ENCODE results near the gene ANKRD65. TPM values are rescaled to one million over a fixed set of nuclear protein-coding genes. Genes with fewer than 3 reads are reported as not detected.
"Not testable (repeated sequence)": the region's sequence is repeated elsewhere in the genome, so short reads cannot be mapped to it uniquely, and the experiment has no call there.

ANKRD65 gene
- total and polyA plus RNA-seq, 4 experiments from 2014 or later = not detected

GRCh38 chr1:1373051-1373814 is 47.8 kb downstream of the ANKRD65 start:
- H3K27ac Mint-ChIP-seq = peak overlapping the region in 6 of 7 donors; percentile 72 to 87 (median 82)
- DNase-seq = no peak
- CTCF ChIA-PET (ENCODE audit: partially characterized antibody) = interaction anchor here (0.9 to 2.6 kb wide), 12 partner anchors 10 to 251 kb away, joined by 3 to 11 read pairs (median 6); partner anchors contain the start of gene CCNL2
- peaks cover 6 to 45% (median 28%) of the 10 kb centered on the region in 4 donors for H3K4me1 Mint-ChIP-seq
- peak overlapping the region; percentile 29 to 77 (median 64) for H3K4me3 Mint-ChIP-seq
- H3K9me3 Mint-ChIP-seq = no peaks in the 10 kb centered on the region
- H3K27me3 ChIP-seq (ENCODE audit: insufficient read depth, low read length) = no peaks in the 10 kb centered on the region
- no peak overlapping the region for H3K27ac ChIP-seq (ENCODE audit: low read depth, low read length)
- H3K36me3 Mint-ChIP-seq = peaks cover 0 to 16% of the 10 kb centered on the region in 2 donors
- no peaks in the 10 kb centered on the region for H3K9me3 ChIP-seq (ENCODE audit: control insufficient read depth in 1 of 2, low read length in 2 of 2)
- H3K36me3 ChIP-seq (ENCODE audit: insufficient read depth, low read length) = no peaks in the 10 kb centered on the region
- peaks cover 46% of the 10 kb centered on the region for H3K4me1 ChIP-seq (ENCODE audit: insufficient read depth, low read length)
- intact Hi-C loops (cut with micrococcal nuclease) = loop anchor here (2.0 kb wide), 1 partner anchor 24 kb away; the partner anchor contains the start of gene DVL1
- POLR2A ChIA-PET (ENCODE audit: partially characterized antibody) = interaction anchor here (2.9 to 10.2 kb wide), 3 partner anchors 21 to 34 kb away, joined by 24 to 149 read pairs (median 74); partner anchors contain the start of genes CCNL2 and MRPL20
- no peak overlapping the region for H3K4me3 ChIP-seq (ENCODE audit: low read length in 2 of 2)
- no peaks in the 10 kb centered on the region for H3K27me3 Mint-ChIP-seq

- Histone ChIP-seq H3K9me3 (ENCODE audit: control insufficient read depth in 1 of 2, low read length in 2 of 2) (no peaks in the 10 kb centered on the region), H3K4me1 (ENCODE audit: insufficient read depth, low read length) (peaks cover 46% of the 10 kb centered on the region), H3K27me3 (ENCODE audit: insufficient read depth, low read length) (no peaks in the 10 kb centered on the region), H3K27ac (ENCODE audit: low read depth, low read length) (peak overlapping the region; percentile 64), H3K36me3 (ENCODE audit: insufficient read depth, low read length) (no peaks in the 10 kb centered on the region), H3K4me3 (ENCODE audit: low read length in 2 of 2) (peak overlapping the region in 1 of 2 donors; percentile 53)
- ChIA-PET CTCF (ENCODE audit: partially characterized antibody) (interaction anchor here (0.8 to 2.6 kb wide), 21 partner anchors 9 to 253 kb away, joined by 3 to 11 read pairs (median 4); partner anchors contain the start of genes CCNL2 and MRPL20), POLR2A (ENCODE audit: partially characterized antibody) (interaction anchor here (0.7 to 10.2 kb wide), 9 partner anchors 13 to 249 kb away, joined by 3 to 149 read pairs (median 5); partner anchors contain the start of genes CCNL2, MIB2, MRPL20 and UBE2J2)
- Mint-ChIP-seq H3K27me3 (no peaks in the 10 kb centered on the region), H3K27ac (peak overlapping the region in 6 of 7 donors; percentile 81 to 92 (median 85)), H3K9me3 (no peaks in the 10 kb centered on the region), H3K4me3 (peak overlapping the region in 7 of 8 donors; percentile 38 to 77 (median 63)), H3K4me1 (peaks cover 6 to 45% (median 28%) of the 10 kb centered on the region in 4 donors), H3K36me3 (peaks cover 0 to 16% of the 10 kb centered on the region in 2 donors)
- intact Hi-C loops (cut with micrococcal nuclease) = loop anchor here (2.0 kb wide), 1 partner anchor 23 kb away; the partner anchor contains the start of gene DVL1
- DNase-seq = peak; percentile 68 to 79 (median 72)
These were observed 49.0 kb downstream of the ANKRD65 start for GRCh38 chr1:1371746-1372711.

- peaks cover 6 to 45% (median 28%) of the 10 kb centered on the region in 4 donors for H3K4me1 Mint-ChIP-seq
- Histone ChIP-seq H3K4me1 (ENCODE audit: insufficient read depth, low read length) (peaks cover 46% of the 10 kb centered on the region), H3K27ac (ENCODE audit: low read depth, low read length) (peak overlapping the region; percentile 64), H3K9me3 (ENCODE audit: control insufficient read depth in 1 of 2, low read length in 2 of 2) (no peaks in the 10 kb centered on the region), H3K36me3 (ENCODE audit: insufficient read depth, low read length) (no peaks in the 10 kb centered on the region), H3K27me3 (ENCODE audit: insufficient read depth, low read length) (no peaks in the 10 kb centered on the region), H3K4me3 (ENCODE audit: low read length in 2 of 2) (peak overlapping the region in 1 of 2 donors; percentile 53)
- peak; percentile 87 to 96 (median 90) for DNase-seq
- H3K4me3 Mint-ChIP-seq = peak overlapping the region; percentile 35 to 77 (median 64)
- peaks cover 0 to 16% of the 10 kb centered on the region in 2 donors for H3K36me3 Mint-ChIP-seq
- H3K27ac Mint-ChIP-seq = peak overlapping the region in 6 of 7 donors; percentile 74 to 92 (median 85)
- intact Hi-C loops (cut with micrococcal nuclease) = no loop called here
- CTCF ChIA-PET (ENCODE audit: partially characterized antibody) = interaction anchor here (0.8 to 2.6 kb wide), 13 partner anchors 8 to 249 kb away, joined by 3 to 11 read pairs (median 6); partner anchors contain the start of genes CCNL2 and MRPL20
- H3K9me3 Mint-ChIP-seq = no peaks in the 10 kb centered on the region
- no peaks in the 10 kb centered on the region for H3K27me3 Mint-ChIP-seq
- POLR2A ChIA-PET (ENCODE audit: partially characterized antibody) = interaction anchor here (0.5 to 10.2 kb wide), 9 partner anchors 12 to 249 kb away, joined by 3 to 149 read pairs (median 4); partner anchors contain the start of genes CCNL2, MIB2 and MRPL20
These were observed 49.7 kb downstream of the ANKRD65 start for GRCh38 chr1:1371364-1371745.

- Histone ChIP-seq H3K36me3 (ENCODE audit: insufficient read depth, low read length) (no peaks in the 10 kb centered on the region), H3K4me3 (ENCODE audit: low read length in 2 of 2) (no peak overlapping the region), H3K9me3 (ENCODE audit: control insufficient read depth in 1 of 2, low read length in 2 of 2) (no peaks in the 10 kb centered on the region), H3K27ac (ENCODE audit: low read depth, low read length) (peak overlapping the region; percentile 64), H3K27me3 (ENCODE audit: insufficient read depth, low read length) (no peaks in the 10 kb centered on the region), H3K4me1 (ENCODE audit: insufficient read depth, low read length) (peaks cover 41% of the 10 kb centered on the region)
- intact Hi-C loops (cut with micrococcal nuclease) = no loop called here
- H3K4me3 Mint-ChIP-seq = peak overlapping the region in 5 of 8 donors; percentile 20 to 73 (median 38)
- POLR2A ChIA-PET (ENCODE audit: partially characterized antibody) = interaction anchor here (0.5 to 10.2 kb wide), 6 partner anchors 17 to 245 kb away, joined by 3 to 149 read pairs (median 5); partner anchors contain the start of genes CCNL2, MIB2 and MRPL20
- CTCF ChIA-PET (ENCODE audit: partially characterized antibody) = interaction anchor here (1.5 to 2.6 kb wide), 8 partner anchors 8 to 249 kb away, joined by 4 to 9 read pairs (median 7); no protein-coding TSS in a partner anchor
- no peaks in the 10 kb centered on the region for H3K27me3 Mint-ChIP-seq
- DNase-seq = peak in 2 of 5 donors; percentile 22 to 45
- H3K9me3 Mint-ChIP-seq = no peaks in the 10 kb centered on the region
- H3K4me1 Mint-ChIP-seq = peaks cover 6 to 42% (median 27%) of the 10 kb centered on the region in 4 donors
- peaks cover 0 to 16% of the 10 kb centered on the region in 2 donors for H3K36me3 Mint-ChIP-seq
- H3K27ac Mint-ChIP-seq = peak overlapping the region in 6 of 7 donors; percentile 24 to 92 (median 87)
These were observed 50.2 kb downstream of the ANKRD65 start for GRCh38 chr1:1370771-1371300.

GRCh38 chr1:1370094-1370493 is 51.0 kb downstream of the ANKRD65 start:
- H3K9me3 ChIP-seq (ENCODE audit: control insufficient read depth in 1 of 2, low read length in 2 of 2); intact Hi-C loops (cut with micrococcal nuclease); DNase-seq; H3K36me3 ChIP-seq (ENCODE audit: insufficient read depth, low read length); H3K4me3 ChIP-seq (ENCODE audit: low read length in 2 of 2); H3K27ac ChIP-seq (ENCODE audit: low read depth, low read length); H3K9me3 Mint-ChIP-seq; H3K27me3 ChIP-seq (ENCODE audit: insufficient read depth, low read length); H3K27me3 Mint-ChIP-seq: not testable (repeated sequence)
- POLR2A ChIA-PET (ENCODE audit: partially characterized antibody) = interaction anchor here (1.1 to 10.2 kb wide), 4 partner anchors 16 to 37 kb away, joined by 3 to 149 read pairs (median 38); partner anchors contain the start of genes CCNL2 and MRPL20
- Mint-ChIP-seq H3K4me1 (peaks cover 3 to 37% (median 23%) of the 10 kb centered on the region in 4 donors), H3K4me3 (peak overlapping the region in 3 of 8 donors; percentile 20 to 60 (median 40)), H3K27ac (peak overlapping the region in 5 of 7 donors; percentile 18 to 84 (median 52)), H3K36me3 (peaks cover 0 to 12% of the 10 kb centered on the region in 2 donors)
- H3K4me1 ChIP-seq (ENCODE audit: insufficient read depth, low read length) = peaks cover 40% of the 10 kb centered on the region
- CTCF ChIA-PET (ENCODE audit: partially characterized antibody) = interaction anchor here (0.6 to 1.8 kb wide), 3 partner anchors 30 to 419 kb away, joined by 3 to 5 read pairs (median 4); no protein-coding TSS in a partner anchor

All from CD4-positive, alpha-beta memory T cell (primary cell).